NCI-H510A (cell line): ENCODE results near the gene SYT12.
"Not testable (repeated sequence)": the region's sequence is repeated elsewhere in the genome, so short reads cannot be mapped to it uniquely, and the experiment has no call there.

Experiments
- DNase-seq: peaks from one replicate; lab custom pipeline; 2025; lab: John Stamatoyannopoulos, UW

SYT12 gene, protein sequence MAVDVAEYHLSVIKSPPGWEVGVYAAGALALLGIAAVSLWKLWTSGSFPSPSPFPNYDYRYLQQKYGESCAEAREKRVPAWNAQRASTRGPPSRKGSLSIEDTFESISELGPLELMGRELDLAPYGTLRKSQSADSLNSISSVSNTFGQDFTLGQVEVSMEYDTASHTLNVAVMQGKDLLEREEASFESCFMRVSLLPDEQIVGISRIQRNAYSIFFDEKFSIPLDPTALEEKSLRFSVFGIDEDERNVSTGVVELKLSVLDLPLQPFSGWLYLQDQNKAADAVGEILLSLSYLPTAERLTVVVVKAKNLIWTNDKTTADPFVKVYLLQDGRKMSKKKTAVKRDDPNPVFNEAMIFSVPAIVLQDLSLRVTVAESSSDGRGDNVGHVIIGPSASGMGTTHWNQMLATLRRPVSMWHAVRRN

DNA sequence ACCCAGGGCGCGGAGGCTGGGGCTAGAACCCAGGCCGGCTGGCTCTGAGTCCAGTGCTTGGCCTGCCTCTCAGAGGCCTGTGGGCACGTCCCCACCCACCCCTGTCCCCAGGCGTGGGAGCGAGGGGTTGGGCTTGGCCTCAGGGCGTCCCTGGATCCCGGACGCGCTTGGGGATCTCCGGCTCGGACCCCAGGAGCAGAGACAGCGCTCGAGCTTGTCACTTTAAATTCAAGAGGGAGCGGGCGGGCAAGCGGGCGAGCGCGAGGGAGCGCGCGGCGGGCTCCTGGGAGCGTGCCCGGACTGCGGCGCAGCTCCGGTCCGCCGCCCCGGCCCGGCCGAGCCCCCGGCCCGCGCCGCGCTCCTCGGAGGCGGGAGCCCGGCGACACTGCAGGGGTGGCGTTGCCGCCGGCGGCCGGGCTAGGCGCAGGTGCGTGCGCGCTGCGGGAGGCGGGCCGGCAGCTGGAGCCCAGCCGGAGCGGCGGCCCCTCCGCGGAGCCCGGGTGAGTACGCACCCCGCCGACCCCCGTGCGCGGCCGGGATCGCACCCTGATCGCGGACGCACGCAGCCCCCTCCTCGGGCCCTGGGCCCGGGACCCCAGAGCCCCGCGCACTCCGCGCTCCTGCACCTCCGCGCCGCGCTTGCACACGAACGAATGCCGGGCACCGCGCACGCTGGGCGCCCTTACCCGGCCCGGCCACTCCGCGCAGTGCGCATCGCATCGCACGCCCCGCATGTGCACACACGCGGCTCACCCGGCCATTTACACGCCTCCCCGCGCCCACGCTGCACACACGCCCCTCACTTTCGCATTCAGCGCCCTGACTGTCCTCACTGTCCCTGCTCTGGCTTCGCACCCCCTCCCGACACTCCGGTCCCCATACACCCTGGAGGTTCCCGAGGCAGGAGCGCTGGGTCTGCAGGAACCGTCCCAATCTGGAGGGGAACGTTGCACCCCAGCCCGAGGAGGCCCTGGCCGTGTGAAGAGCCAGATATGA is at the start of gene SYT12:
SYT12 (plus strand) TSS at position 174 of the 996 bp plus-strand sequence. CDS start 7,011 bp downstream, outside the sequence.
- DNase-seq: no peak

DNA sequence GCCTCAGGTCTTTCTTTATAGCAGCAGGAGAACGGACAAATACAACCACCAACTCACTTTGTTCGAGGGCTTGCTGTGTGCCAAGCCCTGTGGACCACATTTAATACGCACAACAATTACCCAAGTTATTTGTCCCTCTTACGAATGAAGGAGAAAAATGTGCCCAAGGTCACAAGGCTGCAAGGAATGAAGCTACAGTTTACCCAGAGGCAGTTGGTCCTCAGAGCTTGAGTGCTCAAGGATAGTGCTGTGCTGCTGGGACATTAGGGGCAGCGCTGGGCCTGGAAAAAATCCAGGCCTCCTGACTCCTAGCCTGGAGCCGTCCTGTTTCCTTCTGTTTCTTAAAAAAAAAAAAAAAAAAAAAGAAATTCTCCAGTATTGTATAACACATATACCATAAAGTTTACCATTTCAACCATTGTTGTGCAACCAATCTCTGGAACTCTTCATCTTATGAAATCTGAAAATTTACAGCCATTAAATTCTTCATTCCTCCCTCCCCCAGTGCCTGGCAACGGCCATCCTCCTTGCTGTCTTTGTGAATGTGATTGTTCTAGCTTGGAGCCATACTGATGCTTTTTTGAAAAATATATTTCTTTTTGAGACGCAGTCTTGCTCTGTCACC is 48.9 kb upstream of the SYT12 start:
- DNase-seq: no peak

DNA sequence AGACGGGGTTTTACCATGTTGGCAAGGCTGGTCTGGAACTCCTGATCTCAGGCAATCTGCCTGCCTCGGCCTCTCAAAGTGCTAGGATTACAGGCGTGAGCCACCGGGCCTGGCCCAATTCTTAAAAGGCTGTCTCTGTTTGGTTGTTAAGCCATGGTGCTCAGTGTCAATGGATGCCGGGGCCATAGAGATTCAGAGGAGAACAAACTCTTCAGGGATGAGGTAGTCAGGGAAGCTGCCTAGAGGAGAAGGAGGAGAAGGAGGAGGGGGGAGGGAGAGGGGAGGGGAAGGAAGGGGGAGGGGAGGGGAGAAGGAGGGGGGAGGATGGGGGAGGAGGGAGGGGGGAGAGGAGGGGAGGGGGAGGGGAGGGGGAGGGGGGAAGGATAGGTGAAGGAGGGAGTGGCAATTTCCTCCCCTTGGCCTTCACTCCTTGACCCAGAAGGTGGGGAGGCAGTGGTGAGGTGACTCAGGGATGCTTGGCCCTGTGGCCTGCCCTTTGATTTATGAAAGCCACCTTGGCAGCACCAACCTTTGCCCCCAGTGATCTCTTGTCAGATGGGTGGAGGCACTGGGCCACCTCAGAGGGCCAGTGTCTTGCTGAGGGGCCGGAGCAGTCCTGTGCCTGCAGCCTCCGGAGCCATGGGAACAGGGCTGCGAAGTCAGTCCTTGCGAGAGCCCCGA is 48.1 kb upstream of the SYT12 start, which contains the start of gene C11orf86:
C11orf86 (plus strand) TSS at position 581 of the 681 bp plus-strand sequence; CDS start at position 640, 59 bp downstream.
- DNase-seq: no peak

DNA sequence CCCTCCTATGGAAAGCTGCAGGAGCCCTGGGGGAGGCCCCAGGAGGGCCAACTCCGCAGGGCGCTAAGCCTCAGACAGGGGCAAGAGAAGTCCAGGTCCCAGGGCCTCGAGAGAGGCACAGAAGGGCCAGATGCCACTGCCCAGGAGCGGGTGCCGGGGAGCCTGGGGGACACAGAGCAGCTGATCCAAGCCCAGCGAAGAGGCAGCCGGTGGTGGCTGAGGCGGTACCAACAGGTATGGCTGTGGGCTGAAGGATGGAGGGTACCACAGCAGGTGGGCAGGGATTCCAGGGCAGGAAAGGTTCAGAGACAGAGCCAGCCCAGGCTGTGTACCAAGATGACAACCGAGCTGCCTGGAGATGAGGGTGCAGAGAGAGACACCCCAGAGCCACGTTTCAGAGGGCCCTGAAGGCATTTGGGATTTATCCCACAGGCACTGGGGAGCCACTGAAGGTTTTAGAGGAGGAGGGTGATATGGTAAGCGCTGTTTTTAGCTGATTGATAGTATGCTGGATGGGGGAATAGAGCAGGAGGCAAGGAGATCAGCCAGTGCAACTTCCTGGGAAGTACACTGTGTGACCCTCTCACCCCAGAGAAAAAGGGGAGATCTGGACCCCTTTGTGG is 47.4 kb upstream of the SYT12 start:
- DNase-seq: no peak

DNA sequence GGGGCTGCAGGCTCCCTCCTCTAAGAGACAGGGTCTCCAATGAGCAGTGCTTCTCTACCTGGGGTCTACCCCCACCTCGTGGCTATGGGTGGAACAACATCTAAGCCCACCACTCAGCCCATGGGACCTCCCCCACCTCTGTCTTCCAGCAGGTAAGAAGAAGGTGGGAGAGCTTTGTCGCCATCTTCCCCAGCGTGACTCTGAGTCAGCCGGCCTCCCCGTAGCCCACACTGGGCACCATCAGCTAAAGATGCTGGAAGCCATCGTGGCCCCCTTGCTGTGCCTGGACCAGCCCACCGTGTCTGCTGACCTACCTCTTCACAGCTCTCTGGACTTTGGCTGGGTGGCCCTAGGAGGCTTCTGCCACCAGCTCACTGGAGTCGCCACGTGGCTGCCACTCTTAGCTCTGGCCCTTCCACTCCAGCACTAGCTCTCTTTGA is 46.9 kb upstream of the SYT12 start:
- no peak for DNase-seq

DNA sequence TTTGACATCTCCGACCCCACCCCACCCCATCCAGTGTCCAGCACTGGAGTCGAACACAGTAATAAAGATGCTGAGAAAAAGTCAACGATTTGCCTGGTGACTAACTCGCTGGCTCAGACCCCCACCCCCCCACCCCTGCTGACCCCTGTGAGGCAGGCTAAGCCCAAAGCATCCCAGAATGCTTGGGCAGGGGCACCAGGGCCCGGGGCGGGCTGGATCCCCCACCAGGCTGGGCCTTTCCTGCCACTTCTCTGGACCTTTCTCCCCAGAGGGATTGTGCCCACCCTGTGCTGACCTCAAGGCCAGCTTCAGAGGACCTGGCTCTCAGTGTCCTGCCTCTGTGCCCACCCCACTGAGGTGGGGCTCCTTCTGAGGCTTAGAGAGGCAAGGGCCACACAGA is 46.0 kb upstream of the SYT12 start:
- DNase-seq: no peak

DNA sequence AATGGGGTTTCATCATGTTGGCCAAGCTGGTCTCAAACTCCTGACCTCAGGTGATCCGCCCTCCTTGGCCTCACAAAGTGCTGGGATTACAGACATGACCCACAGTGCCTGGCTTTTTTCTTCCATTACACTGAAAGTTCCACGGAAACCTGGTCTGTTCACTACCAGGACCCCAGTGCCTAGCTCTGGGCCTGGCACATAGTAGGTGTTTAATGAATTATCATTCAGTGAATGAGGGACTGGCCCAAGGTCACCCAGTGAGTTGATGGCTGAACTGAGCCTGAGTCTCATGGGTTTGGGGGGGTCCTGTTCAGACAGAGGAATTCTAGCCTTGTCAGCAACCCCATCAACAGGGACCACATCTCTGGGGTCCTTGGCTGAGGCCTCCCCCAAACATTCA is 44.7 kb upstream of the SYT12 start:
- DNase-seq: no peak

DNA sequence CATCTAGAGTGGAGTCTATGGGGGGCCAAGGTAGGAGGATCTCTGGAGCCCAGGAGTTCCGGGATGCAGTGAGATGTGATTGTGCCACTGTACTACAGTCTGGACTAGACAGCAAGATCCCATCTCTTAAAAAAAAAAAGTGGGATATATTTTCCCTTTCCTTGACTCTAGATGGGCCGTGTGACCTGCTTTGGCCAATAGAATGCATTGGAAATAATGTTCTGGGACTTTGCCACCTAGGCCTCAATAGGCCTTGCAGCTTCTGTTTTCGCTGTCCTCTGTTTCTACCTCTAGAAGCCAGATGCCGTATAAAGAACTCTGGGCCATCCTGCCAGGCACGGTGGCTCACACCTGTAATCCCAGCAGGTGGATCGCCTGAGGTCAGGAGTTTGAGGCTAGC is 44.2 kb upstream of the SYT12 start:
- DNase-seq: no peak

DNA sequence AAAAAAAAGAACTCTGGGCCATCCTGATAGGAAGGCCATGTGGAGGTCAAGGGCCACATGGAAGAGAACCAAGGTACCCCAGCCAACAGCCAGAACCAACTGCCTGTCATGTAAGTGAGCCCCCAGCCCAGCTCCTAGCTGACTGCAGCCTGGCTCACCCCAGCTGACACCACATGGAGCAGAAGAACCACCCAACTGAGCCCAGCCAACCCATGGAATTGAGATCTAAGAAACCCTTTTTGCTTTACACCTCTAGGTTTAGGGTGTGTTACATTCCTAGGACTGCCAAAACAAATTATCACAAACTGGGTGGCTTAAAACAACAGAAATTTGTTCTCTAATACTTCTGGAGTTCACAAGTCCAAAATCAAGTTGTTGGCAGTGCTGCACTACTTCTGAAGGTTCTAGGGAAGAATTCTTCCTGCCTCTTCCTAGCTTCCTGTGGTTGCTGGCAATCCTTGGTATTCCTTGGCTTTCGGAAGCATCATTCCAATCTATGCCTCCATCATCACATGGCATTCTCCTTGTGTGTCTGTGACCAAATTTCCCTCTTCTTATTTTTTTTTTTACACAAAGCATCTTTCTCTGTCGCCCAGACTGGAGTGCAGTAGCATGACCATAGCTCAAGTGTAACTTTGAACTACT is 43.5 kb upstream of the SYT12 start:
- no peak for DNase-seq

DNA sequence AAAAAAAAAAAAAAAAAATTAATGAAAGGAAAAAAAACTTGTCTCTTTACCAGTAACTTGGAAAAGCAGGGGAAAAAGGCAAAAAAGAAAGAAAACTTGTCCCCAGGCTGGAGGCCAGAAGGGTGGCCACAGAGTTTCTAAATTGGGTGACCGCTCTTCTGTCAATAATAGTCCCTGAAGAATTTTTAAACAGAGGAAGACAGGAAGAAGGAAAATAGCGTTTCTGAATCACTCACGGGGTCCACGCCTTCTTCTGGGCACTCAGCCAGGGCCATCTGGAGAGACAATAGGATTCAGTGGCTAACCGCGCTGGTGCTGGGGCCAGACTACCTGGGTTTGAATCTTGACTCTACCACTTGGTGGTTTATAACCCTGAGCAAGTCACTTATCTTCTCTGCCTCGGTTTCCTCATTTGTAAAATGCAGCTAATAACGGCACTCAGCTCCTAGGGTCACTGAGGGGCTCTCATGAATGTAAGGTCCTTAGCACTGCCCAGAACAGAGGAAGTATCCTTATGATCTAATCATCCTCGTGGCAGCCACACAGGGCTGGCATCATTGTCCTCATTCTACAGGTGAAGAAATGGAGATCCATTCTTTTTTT is 40.9 kb upstream of the SYT12 start:
- DNase-seq: peak; percentile 41

DNA sequence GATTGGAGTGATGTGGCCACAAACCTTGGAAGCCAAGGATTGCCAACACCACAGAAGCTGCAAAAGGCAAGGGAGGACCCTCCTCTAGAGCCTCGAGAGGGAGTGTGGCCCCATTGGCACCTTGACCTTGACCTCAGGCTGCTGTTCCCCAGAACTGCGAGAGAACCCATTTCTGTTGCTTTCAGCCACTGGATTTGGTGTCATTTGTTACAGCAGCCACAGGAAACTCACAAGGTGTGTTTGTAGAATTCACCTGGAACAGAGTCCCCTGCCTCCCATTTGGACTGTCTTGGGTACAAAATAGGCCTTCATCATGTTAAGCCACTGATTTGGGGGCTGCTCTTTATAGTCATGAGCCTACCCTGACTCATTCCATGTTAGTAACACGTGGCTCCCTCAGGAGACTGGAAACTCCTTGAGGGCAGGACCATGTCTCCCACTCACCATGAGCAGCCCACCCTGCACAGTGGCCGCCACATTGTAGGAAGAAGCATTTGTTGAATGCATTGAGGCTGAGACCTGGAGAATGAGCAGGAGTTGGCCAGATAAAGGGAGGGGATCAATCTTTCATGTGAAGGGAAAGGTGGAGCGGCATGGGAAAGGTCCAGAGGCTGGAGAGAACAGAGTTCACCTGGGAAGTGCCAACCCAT is 39.5 kb upstream of the SYT12 start:
- DNase-seq: no peak

DNA sequence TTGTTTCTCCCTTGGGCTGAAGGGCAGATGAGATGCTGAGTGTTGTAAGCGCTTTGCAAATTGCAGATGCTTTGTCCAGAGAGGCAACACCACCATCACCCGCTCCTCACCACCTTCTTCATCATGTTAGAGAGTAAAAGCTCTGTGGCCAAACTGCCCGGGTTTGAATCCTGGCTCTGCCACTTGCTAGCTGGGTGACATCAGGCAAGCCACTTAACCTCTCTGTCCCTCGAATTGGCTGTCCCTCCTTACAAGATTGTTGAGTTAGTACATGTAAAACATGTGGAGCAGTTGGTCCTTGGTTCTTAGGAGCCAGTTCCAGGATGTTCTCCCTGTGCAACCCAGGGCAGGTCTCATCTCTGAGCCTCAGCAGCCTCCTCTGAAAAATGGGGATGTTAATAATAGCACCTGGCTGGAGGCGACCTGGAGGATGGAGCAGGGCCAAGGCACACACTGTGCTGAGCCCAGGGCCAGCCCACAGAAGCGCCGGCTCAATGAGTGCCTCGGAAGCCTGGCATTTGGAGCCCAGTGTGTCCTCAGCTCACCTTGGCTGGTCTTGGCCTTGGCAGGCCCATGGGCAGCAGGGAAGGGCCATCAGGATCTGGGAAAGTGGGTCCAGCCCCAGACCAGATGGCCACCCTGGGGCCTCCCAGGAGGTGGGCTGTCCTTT is 37.3 kb upstream of the SYT12 start:
- no peak for DNase-seq

DNA sequence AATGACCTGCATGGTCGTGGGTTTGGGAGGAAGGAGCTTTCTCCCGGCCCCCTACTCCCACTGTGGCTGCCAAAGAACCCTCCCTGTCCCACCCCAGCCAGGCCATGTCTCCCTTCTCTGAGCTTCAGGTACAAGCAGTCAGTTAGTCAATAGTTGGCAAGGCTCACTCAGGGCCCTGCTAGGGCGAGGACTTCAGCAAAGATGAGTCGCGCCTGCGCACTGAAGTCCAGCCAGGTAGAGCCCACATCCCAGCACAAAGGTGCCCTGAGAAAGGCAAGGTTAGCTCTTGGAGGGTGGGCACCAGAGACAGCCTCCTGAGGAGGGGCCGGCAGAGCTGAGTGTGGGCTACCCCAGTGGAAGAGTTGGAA is 36.8 kb upstream of the SYT12 start:
- DNase-seq: no peak

DNA sequence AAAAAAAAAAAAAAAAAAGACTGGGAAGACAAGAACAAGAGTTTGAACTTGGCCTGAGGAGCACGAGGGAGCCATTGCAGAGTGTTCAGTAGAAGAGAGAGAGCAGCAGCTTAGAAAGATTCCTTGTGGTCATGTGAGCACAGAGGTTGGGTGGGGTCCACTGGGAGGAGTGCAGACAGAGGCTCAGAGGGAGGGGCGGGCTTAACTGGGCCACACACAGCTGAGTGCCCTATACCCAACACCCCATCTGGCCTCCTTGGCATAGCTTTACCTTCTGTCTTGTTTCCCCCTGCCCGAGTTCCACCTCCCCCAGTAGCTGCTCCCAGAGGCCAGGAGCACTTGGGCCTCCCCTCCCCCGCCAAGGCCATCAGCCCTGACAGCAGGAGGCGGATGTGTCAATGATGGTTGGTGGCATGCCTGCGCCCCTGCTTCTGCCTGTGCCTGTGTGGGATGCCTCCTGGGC is 35.7 kb upstream of the SYT12 start:
- DNase-seq: no peak

DNA sequence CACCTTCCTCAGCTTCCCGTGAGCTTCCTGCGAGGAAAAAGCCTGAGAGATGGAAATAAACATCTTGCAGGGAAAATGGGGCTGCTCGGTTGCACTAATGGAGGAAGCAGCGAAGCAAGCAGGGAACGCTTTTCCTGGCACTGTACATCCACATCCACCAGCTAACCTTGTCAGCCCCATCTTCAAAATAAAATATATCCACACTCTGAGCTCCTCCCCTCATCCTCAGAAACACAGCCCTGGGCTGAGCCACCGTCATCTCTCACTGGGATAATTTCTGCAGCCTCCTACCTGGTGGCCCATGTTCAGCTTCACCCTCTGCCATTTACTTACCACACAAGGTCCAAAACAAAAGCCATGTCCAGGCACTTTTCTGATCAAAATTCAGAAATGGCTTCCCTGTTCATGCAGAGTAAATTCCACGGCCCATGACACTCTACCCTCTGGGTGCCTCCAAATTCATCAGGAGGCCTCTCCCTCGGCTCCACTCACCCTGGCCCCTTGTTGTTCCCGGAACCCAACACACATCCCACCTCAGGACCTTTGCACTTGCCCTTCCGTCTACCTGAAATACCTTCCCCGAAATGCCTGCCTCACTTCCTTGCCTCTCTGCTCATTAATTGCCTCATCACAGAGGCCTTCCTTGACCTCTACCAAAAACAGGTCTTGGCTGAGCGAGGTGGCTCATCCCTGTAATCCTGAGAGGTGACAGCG is 34.9 kb upstream of the SYT12 start:
- DNase-seq: no peak

DNA sequence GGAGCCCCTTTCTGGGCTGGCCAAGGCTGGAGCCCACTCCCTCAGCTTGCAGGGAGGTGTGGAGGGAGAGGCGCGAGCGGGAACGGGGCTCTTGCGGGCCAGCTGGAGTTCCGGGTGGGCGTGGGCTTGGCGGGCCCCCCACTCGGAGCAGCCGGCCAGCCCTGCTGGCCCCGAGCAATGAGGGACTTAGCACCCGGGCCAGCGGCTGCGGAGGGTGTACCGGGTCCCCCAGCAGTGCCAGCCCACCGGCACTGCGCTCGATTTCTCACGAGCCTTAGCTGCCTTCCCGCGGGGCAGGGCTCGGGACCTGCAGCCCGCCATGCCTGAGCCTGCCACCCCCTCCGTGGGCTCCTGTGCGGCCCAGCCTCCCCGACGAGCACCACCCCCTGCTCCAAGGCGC is 34.2 kb upstream of the SYT12 start:
- DNase-seq: not testable (repeated sequence)

DNA sequence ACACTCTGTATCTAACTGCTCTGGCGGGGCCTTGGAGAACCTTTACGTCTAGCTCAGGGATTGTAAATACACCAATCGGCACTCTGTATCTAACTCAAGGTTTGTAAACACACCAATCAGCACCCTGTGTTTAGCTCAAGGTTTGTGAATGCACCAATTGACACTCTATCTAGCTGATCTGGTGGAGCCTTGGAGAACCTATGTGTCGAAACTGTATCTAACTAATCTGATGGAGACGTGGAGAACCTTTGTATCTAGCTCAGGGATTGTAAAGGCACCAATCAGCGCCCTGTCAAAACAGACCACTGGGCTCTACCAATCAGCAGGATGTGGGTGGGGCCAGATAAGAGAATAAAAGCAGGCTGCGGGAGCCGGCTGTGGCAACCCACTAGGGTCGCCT is 33.6 kb upstream of the SYT12 start:
- DNase-seq: not testable (repeated sequence)

DNA sequence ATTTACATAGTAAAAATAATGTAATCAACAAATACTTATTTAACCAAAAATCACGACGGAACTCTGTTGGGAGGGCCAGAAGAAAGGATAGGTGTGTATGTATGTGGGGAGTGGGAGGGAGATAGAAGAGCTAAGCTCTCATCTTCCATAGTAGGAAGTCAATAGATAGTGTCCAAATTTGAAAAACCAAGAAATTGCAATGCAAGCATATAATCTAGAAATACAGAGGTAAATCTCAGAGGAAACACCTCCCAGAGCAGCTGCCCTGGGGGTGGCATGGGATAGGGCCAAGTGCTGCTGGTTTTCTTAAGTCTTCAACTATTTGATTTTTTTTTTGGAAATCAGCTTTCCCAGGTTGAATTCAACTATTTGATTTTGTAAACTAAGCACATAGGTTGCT is 30.9 kb upstream of the SYT12 start:
- DNase-seq: no peak
